Stimulated activated CD4-positive, alpha-beta T cell treated with anti-CD3 and anti-CD28 coated beads, Interleukin-1b, Interleukin-23, amount 100 ng/mL, for 48 hours (primary cell): ENCODE measurements around the gene KRT17.
A peak's percentile ranks its signal among the peaks of the same experiment; 100 is the strongest.

Experiments used
- DNase-seq: peaks from one replicate; pipeline ENCODE4 v3.0.0-alpha.2; 2020

KRT17 gene

DNA sequence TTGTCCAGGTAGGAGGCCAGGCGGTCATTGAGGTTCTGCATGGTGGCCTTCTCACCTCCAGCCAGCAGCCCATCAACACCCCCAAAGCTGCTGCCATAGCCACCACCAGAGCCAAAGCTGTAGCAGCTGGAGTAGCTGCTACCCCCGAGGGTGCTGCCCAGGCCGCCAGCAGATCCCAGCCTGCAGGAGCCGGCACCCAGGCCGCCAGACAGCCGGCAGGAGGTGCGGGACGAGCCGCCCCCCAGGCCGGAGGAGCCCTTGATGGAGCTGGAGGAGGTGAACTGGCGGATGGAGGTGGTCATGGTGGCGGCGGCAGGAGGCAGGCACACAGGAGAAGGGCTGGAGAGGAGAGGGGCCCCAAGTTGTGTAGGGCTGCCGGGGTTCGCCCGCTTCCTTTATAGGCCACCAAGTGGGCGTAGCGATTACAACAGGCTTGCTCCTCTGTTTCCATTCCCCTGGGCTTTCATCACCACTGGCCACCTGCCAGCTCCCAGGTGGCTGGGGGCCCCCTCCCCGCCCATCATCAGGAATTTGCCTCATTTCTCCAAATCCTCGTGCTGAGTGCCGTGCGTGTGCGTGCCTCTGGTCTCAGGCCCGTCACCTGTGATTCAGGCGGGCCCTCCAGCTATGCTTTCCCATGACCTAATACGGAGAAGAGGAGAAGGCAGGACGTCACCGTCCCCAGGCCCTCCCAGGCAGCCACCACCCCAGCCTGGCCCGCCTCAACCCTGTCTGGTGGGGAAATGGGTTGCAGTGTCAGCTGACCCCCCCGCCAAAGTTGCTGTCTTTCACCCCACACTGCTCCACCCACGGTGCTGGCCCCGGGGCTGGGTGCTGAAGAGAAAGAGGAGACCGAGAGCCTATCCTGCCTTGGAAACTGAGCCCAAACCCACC is at the start of gene KRT17:
Gene KRT17 (minus strand): TSS at position 368 of the 894 bp plus-strand sequence. CDS start 66 bp downstream, at position 302.
- no peak for DNase-seq

DNA sequence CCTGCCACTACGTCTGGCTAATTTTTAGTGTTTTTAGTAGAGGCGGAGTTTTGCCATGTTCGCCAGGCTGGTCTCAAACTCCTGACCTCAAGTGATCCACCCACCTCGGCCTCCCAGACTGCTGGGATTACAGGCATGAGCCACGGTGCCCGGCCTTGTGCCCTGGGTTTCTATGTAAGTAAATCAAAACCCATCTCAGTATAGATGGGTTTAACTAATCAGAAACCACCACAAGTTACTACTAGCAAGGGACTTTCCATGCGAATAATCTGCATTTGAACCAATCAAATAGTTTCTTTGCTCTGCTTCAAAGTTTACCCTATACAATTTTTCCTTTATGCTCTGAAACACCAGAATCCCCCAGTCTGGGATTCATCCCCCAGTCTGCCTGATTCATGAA is 47.8 kb upstream of the KRT17 start:
- peak; percentile 36 for DNase-seq

DNA sequence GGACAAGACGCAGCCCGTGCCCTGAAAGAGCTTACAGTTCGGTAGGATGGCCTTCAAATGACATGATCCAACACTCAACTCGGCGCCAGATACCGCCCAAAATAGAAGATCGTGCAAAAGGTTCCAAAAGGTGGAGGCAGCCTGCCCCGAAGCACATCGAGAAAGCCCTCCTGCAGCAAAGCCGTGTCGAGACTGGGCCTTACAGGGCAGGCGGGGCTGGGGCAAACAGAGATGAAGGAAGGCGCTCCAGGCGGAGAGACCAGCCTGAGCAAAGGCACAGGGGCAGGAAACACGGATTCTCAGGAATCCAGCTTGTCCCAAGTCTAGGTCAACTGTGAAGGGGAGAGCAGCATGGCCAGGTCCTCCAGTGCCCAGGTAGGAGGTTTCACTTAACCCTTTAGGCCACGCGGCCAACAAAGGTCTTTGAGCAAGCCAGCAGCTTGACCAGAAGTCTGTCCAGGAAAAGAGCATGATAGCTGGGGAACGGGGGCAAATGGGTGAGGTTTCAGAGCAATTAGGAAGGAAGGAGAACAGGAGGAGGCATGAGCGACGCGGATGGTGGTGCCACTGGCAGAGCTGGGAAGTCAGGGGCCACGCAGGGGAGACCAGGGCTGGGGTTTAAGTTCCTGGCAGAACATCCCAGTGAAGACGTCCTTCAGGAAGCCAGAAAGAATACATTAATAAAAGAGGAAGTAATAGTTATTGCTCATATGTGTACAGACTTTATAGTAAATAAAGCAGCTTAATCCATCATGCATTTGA is 43.1 kb upstream of the KRT17 start:
- DNase-seq = no peak

DNA sequence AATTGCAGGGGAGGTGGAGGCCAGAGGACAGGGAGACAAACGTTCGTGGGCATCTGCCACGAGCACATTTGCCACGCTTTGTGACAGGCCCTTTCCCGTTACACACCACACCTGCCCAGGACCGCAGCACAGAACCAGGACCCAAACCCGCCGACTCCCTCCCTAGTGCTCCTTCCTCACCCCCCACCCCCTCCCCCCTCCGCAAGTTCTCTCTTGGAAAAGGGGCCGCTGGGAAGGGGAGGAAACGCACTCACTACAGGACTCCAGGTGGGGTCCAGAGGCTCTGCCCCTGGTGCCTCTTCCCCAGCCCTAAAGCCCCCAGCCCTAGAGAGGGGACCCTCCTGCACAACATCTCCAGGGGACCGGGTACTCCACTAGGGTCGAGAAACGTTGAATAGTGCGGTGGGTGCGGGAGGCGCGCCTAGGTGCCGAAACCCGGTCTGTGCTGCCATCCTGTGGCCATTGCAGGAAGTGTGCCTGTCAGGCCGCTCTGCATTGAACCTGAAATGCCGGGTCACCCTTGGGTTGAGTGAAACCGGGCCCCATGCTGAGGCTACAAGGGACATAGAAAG is 42.4 kb upstream of the KRT17 start:
- DNase-seq = peak; percentile 90

DNA sequence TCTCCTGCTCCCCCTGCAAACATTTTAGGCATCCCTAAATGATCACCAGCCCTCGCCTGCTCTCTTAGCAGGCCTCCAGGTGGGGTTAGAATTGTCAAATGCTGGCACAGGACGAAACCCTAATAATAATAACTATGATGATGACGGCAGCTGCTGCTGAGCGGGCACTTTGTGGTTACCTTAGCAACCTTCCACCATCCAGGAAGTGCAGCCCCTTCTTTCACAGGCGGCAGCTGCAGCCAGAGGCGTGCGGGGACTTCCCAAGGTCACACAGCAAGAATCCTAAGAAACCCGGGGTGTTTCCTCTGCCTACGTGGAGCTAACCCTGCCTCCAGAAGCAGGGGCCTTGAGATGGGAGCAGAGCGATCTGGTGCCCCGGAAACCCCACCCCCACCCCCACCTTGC is 41.9 kb upstream of the KRT17 start:
- peak; percentile 72 for DNase-seq

DNA sequence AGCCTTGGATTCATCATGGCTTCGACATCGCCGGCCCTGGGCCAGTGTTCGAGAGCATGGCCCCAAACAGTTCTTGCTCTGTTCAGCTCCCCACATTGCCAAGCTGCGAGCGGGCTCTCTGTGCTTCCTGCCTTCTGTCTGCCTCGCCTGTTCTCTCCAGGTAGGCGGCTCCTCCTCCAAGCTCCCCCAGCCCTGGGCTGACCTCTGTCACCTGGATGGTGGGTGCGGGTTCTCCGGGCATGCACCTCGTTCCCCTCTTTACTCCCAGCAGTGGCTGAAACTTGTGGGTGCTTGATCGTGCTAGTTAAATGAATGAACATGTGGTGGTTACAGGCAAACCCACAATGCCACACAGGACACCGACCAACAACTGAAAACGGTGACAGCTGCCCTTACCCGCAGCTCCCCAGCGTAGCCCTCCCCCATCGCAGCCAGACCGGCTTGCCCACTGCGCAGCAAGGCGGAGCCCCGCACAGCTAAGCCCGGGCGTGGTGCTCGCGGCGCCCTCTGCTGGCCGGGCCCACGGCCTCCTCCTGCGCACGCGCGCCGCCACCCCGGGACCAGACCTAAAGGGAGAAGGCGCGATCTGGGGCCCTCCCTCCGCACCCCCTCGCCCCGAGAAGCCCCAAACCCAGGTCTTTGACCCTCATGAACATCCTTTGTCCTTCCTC is 41.3 kb upstream of the KRT17 start:
- DNase-seq = peak; percentile 90

DNA sequence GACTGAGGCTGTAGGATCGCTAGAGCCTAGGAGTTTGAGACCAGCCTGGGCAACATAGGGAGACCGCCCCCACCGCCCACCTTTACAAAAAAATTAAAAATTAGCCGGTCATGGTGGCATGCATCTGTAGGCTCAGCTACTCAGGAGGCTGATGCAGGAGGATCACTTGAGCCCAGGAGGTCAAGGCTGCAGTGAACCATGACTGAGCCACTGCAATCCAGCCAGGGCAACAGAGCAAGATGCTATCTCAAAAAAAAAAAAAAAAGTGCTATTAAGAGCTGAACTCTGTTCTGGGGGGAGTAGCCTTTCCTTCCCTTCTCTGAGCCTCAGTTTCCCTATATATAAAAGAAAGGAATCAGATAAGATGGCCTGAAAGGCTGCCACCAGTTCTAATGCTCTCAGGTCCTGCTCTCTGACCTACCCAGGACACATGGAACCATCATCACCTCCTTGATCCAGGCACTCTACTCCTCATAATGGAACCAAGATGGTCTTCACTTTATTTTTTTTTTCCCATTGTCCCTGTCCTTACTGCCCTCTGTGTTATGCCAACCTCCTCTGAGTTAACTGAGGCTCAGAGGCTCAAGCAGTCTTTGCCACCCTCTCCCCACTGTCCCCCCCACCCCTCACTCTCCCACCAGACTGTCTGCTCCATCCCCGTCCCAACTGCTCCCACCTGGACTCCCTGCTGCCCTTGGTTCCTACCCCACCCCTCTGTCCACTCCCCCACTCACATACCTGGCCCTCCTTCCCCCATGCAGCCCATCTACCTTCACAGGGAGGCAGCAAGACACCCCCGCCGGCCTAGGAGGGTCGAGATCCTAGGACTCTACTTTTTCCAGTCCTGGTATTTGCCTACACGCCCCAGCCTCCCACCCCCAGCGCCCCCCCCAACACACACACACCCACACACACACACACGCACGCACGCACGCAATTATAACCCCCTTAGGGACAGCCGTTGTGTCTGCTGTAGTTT is 40.5 kb upstream of the KRT17 start:
- DNase-seq = no peak

DNA sequence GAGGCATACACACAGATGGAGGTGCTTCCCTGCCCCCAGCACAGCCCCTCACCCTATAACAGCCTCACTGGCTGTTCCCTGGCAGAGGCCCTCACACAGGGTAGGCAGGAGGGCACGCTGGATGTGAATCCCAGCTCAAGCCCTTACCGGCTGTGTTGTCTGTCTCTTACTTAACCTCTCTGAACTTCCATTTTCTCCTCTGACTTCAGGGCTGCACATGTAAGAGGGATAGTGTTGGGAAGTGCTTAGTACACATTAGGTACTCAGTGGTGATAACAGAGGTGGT is 39.7 kb upstream of the KRT17 start:
- DNase-seq = no peak

DNA sequence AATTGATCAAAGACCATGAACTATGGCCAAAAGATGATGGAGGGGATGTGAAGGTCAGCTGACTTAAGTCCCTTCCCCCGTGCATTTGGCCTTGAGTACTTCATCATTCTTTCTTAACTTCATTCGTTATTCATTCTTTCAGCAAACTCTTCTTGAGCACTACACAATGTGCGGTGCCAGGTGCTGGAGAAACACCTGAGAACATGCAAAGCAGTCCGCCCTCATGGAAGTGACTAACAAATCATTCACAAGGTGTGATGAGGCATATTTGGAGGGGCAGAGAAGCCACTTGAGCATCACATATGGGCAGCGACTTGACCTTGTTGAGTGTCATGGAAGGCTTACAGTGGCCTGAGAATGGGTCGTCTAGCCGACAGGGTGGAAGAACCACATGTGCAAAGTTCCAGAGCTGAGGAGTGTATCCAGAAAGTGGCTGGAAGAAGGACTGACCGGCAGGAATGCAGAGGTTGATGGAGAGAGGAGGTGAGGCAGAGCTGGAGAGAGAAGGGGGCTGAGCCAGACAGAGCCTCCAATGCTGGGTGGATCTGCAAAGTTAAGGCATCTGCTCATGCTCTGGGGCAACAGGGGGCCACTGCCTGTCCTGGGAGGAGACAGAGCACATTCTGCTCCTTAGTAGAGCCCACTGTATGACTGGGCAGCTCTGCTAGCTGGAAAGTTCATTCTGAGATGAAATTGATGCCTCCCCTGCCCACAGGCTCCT is 39.2 kb upstream of the KRT17 start:
- no peak for DNase-seq

DNA sequence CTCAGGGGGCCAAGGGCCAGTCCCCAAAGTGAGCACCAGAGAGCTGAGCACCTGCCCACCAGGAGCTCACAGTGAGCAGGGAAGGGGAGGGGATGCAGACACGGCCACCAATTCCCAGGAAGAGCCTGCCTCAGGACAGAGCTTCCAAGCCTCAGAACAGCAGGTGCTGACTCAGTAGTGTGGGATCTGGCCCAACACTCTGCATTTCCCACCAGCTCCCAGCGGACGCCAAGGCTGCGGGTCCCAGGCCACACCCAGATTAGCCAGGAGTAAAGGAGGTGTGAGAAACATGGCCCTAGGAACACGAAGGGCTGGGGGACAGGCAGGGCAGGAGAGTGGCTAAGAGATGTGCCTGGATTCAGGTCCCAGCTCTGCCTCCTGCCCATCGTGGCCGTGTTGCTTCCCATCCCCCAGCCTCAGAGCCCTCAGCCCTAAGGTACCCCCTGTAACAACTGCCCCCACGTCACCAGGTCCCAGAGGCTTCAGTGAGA is 35.9 kb upstream of the KRT17 start:
- DNase-seq = no peak

DNA sequence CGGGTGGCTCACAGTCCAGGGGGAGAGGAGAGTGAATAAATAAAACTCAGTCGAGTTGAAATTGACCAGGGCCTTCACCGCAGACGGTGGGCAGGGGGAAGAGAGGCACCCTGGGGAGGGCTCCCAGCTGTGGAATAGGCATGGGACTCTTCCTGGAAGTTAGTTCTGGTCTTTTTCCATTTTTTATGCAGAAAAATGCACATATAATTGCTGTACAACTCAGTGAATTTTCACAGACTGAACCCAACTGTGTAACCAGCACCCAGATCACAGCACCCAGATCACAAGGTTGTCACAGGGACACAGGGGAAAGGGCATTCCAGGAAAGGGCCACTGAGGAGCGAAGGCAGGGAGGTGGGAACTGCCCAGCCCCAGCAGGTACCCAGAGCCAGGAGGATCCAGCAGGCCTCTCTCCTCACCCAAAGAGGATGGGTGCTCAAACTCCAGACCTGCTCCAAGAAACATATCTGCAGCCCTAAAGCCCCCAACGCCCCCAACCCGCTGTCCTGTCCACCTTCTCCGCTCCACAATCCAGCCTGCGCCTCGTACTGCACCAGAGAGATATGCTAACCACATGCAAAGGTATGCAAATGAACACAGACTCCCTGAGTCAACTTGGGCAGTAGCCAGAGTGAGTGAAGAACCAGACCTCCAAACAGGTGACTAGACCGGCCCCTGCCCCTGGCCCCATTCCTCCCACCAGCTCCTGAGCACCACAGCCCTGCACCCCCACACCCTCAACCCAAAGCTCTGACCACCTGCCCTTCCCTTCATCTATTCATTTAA is 35.2 kb upstream of the KRT17 start:
- no peak for DNase-seq

DNA sequence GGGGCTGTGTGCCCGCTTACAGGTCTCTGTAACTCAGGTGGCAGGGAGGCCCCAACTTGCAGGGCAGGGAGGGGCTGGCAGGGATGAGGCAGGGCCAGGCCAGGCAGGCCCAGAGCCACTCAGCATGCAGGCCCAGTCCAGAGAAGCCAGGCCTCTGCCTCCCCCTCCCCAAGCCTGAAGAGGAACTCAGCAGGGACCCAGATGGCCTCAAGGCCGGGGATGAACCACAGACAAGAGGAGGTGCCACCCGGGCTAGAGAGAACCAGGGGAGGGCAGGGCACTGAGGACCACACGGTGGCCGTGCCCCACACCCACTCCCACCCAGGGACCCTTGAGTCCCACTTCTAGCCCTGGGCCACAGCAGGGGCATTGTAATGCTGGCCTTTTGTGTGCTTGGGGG is 34.5 kb upstream of the KRT17 start:
- DNase-seq = no peak

DNA sequence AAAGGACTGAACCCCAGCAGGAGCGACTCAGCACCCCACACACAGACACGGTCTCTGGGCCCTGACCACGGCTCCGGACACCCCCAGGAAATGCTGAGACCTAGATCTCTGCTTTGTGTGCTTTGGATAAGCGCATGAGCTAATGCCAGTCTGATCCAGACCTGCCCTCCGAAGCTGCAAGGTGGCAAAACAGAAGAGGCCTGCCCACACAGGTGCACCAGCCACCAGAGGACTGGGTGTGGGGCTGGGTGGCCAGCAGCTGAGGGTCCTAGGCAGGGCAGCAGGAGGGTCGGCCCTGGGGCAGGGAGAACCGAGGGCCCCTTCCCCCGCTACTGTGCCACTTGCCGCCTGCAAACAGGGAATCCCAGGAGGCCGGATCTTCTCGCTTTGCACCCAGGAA is 33.6 kb upstream of the KRT17 start:
- DNase-seq = no peak

DNA sequence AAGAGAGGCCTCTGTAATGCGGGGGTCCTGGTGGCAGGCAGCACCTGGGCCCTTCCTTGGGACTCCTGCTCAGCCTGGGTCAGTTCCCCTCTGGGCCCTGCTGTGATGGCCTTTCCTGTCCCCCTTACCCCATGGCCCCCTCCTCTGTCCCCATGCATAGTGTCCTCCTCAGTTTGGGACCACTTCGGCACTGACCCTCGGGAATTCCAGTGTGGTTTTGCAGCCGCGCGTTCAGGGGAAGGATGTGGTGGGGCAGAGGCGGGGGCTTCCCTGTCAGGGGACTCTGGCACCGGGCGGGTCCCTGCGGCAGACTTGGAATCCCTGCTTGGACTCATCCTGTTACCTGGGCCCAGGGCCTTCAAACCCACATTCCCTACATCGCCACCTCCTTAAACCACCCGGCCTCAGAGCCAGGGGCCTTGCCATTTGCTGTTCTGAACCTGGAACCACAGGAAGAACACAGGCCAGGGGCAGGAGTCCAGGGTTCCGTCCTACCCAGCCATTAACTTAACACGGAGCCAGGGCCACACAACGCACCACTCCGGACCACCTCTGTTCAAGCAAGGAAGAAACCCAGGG is 32.9 kb upstream of the KRT17 start:
- no peak for DNase-seq

DNA sequence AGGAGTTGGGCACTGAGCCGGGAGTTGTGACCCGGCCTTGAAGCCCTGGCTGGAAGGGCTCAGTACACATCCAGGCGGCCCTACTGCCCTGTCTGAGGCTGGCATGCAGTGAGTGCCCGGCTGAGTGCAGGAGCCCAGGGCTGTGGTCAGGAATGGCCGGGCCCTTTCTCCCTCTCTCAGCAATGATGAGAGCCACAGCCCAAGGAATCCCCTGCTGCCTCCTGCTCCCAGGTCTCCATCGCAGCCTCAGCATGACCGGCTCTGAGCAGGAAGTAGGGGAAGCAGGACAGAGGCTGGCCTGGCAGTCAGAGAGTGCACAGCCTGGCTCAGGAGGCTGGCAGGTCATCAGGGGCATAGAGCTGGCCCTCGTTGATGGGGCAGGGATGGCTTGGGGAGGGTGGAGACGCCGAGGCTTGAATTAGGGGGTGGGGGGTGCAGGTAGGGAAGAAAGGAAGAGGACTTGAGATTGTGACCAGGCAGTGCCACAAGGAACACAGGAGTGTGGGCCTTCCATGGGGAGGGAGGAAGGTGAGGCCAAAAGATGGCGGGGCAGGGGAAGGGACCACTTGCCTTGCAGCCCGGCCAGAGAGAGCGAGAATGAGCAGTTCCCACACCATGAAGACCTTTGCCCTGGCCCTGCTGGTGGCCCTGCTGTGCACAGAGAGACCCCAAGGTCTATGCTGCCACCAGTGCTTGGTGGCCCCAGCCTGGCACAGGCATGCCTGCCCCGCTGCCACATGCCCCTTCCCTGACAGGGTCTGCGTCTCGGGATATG is 32.1 kb upstream of the KRT17 start:
- DNase-seq = no peak

DNA sequence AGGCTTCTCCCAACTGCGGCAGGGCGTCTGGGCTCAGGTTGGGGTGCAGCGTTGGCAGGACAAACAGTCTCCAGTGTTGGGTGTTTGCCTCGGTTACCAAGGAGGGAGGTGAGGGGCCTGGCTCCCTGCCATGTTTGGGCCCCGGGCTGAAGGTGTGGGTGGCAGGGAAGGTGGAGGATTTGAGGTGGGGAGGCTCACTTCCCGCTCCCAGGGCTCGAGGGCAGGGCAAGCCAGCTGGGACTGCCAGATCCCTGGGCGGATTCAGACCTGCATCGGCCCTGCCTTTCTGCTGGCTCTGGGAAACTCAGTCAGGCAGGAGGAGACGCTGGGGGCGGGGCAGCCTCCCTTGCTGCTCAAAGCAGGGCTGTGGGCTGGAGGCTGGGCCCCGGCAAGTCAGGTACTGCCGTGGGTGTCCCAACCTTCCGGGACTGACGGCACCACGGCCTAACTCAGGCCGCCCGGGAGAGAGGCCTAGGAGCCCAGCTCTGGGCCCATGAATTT is 31.3 kb upstream of the KRT17 start:
- DNase-seq = no peak

DNA sequence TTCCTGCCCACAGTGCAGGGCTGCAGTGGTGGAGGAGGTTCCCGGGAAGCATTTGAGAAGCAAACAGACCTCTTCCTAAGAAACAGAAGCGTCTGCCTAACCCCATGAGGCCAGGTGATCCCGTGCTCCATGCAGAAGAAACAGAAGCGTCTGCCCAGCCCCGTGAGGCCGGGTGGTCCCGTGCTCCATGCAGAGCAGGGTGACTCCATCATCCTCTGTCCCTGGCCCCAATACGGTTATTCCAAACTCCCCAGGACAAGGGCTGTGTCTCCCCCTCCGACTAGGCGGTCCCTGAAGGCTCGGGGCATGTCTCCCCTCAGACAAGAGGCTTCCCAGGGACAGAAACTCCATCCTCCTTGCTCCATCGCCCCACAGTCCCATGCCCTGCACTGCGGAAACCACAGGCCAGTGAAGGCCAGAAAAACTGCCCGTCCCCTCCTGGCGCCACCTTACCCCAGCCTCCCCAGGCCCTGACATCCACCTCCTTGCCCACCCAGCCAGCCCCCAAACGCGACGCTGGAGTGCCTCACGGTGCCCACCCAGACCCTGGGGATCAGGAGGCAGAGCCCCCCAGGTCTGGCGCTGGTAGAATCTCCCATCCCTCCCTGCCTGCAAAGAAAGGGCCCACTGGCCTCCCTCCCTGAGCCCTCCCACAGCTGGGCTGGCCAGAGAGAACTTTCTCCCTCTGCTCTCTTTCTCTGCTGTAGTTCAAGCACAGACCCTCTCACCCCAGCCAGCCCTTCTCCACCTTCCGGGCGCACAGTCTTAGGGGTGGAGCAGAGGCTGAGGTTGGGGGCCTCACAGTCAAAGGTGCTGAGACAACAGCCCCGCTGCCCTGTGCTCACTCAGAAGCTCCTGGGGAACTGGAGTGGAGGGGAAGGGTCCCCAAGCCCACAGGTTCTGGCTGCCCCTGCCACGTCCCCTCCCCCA is 30.6 kb upstream of the KRT17 start:
- no peak for DNase-seq
